Activated B cell treated with CpG ODN at 0.5 μM for 24 hours (primary cell): ENCODE data around the gene OLIG2. TPM values are rescaled to one million over a fixed set of nuclear protein-coding genes. Genes with fewer than 3 reads are reported as not detected.

Source experiments
- ATAC-seq: fragments of 200-7000 bp; cut with Tn5 transposase; one replicate; pipeline ENCODE4 v1.10.0; 2021; ENCODE audit warnings: low read depth, mild to moderate bottlenecking, moderate library complexity
- CTCF ChIA-PET: fragments of 350-600 bp; sonication (Branson Sonifier 250); formaldehyde crosslinking; loops from one replicate; lab custom pipeline; 2021; ENCODE audit warnings: antibody characterized with exemption; lab: Charles Lee
- POLR2A ChIA-PET: fragments of 350-600 bp; sonication (Branson Sonifier 250); formaldehyde crosslinking; loops from one replicate; lab custom pipeline; 2021; ENCODE audit warnings: antibody characterized with exemption; lab: Charles Lee
- DNase-seq: peaks from one replicate; pipeline ENCODE4 v3.0.0; 2022
- H3K27ac Mint-ChIP-seq: one replicate; pipeline ENCODE4 v1.8.0; 2020; ENCODE audit warnings: mixed read lengths
- H3K27me3 Mint-ChIP-seq: one replicate; pipeline ENCODE4 v1.8.0; 2021; ENCODE audit warnings: mixed read lengths
- H3K36me3 Mint-ChIP-seq: one replicate; pipeline ENCODE4 v1.8.0; 2021; ENCODE audit warnings: low read depth, mixed read lengths
- H3K4me1 Mint-ChIP-seq: one replicate; pipeline ENCODE4 v1.8.0; 2021; ENCODE audit warnings: mixed read lengths
- H3K4me3 Mint-ChIP-seq: one replicate; pipeline ENCODE4 v1.8.0; 2020; ENCODE audit warnings: mild to moderate bottlenecking, mixed read lengths
- H3K9me3 Mint-ChIP-seq: one replicate; pipeline ENCODE4 v1.8.0; 2020; ENCODE audit warnings: mixed read lengths
- CTCF ChIP-seq: fragments of 200-600 bp; IDR thresholded peaks from one replicate; pipeline ENCODE4 v1.8.0; 2022; ENCODE audit warnings: antibody characterized with exemption, mild to moderate bottlenecking
- intact Hi-C: fragments of 100-400 bp; cut with micrococcal nuclease; formaldehyde crosslinking; loops from one replicate; pipeline ENCODE4 v1.15.1; 2024
- total RNA-seq: library from RNA; stranded (reverse); gene quantifications from 2 replicates; pipeline ENCODE4 v1.2.3, GENCODE V29; 2022

Gene OLIG2
- total RNA-seq, 1 donor from 2014 or later: not detected

- Mint-ChIP-seq H3K27me3 (peaks cover 52% of the 10 kb centered on the region), H3K4me1 (no peaks in the 10 kb centered on the region), H3K36me3 (no peaks in the 10 kb centered on the region), H3K4me3 (no peak overlapping the region), H3K27ac (no peak overlapping the region), H3K9me3 (no peaks in the 10 kb centered on the region)
- intact Hi-C loops: no loop called here
- ChIA-PET POLR2A (no interaction called here), CTCF (no interaction called here)
- no peak for DNase-seq
- ATAC-seq: no peak
- TF ChIP-seq CTCF: no peak
These were observed 12.1 kb upstream of the OLIG2 start for GRCh38 chr21:33013626-33014025.

GRCh38 chr21:33014331-33014730 lies 11.4 kb upstream of the OLIG2 start:
- TF ChIP-seq CTCF: no peak
- H3K36me3 Mint-ChIP-seq: no peaks in the 10 kb centered on the region
- H3K27ac Mint-ChIP-seq: no peak overlapping the region
- intact Hi-C loops: no loop called here
- no peak overlapping the region for H3K4me3 Mint-ChIP-seq
- ChIA-PET CTCF (no interaction called here), POLR2A (no interaction called here)
- H3K4me1 Mint-ChIP-seq: peaks cover 2% of the 10 kb centered on the region
- H3K9me3 Mint-ChIP-seq: no peaks in the 10 kb centered on the region
- ATAC-seq (no peak), DNase-seq (no peak)
- peaks cover 59% of the 10 kb centered on the region for H3K27me3 Mint-ChIP-seq

GRCh38 chr21:33015096-33015495 lies 10.6 kb upstream of the OLIG2 start:
- peaks cover 6% of the 10 kb centered on the region for H3K4me1 Mint-ChIP-seq
- CTCF ChIA-PET: no interaction called here

DNA sequence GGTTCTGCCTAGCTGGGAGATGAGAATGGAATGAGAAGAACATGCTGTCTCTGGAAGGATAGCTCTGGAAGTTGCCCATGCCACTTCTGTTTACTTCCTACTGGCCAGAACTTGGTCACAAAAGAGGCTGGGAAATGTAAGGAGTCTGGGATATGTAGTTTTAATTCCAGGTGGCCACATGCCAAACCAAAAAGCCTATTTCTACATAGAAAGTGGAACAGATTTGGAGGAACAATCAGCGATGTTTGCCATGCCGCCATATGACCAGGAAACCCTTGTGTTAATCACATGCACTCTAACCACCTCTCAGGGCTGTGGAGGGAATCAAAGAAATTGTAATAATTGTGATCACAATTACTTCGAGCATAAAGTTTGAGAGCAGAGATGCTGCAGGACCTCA lies 10.0 kb upstream of the OLIG2 start:
- no peak for ATAC-seq
- ChIA-PET CTCF (no interaction called here), POLR2A (no interaction called here)
- Mint-ChIP-seq H3K36me3 (no peaks in the 10 kb centered on the region), H3K9me3 (no peaks in the 10 kb centered on the region), H3K27ac (no peak overlapping the region), H3K4me1 (peaks cover 11% of the 10 kb centered on the region), H3K27me3 (peaks cover 62% of the 10 kb centered on the region), H3K4me3 (no peak overlapping the region)
- intact Hi-C loops: no loop called here
- DNase-seq: no peak
- no peak for TF ChIP-seq CTCF

More at GRCh38 chr21:33015096-33015495, 10.6 kb upstream of the OLIG2 start:
- no peaks in the 10 kb centered on the region for H3K36me3 Mint-ChIP-seq
- POLR2A ChIA-PET: no interaction called here
- peaks cover 63% of the 10 kb centered on the region for H3K27me3 Mint-ChIP-seq
- TF ChIP-seq CTCF: no peak
- H3K9me3 Mint-ChIP-seq: no peaks in the 10 kb centered on the region
- ATAC-seq: no peak
- DNase-seq: no peak
- no peak overlapping the region for H3K27ac Mint-ChIP-seq
- H3K4me3 Mint-ChIP-seq: no peak overlapping the region
- intact Hi-C loops: no loop called here

DNA sequence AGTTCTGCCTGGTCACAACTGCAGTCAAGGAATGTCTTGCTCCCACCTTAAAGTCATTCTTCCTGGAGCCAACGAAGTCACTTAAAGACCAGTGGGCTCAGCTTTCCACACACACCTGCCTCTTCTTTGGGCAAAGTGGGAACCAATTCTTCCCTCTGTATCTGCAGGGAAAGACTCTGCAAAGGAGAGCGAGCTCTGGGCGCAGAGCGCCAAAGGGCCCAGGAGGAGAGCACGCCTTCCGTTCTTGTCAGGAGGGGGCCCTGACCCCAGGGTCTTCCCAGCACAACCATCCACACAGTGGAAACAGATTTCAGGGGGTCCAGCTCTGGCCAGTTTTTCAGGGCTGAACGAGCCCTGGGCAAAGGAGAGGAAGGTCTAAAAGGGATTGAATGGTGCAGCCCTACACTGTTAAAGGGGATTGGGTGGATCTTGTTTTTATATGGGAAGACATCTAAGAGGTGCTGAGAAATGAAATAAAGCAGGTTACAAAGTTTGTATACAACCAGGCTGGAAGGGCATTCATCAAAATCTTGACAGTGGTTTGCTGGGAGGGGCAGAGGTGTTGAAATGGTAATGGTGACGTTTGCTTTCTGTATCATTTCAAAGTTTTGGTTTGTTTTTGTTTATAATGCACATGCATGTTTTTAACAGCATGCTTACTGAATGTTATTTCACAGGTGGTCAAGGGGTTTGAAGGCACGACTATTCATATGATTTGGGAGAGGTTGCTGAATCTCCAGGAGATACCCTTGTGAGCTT lies 6.8 kb upstream of the OLIG2 start:
- Mint-ChIP-seq H3K9me3 (no peaks in the 10 kb centered on the region), H3K27me3 (peaks cover 73% of the 10 kb centered on the region), H3K4me3 (no peak overlapping the region), H3K36me3 (no peaks in the 10 kb centered on the region), H3K27ac (no peak overlapping the region), H3K4me1 (peaks cover 14% of the 10 kb centered on the region)
- no peak for TF ChIP-seq CTCF
- no peak for ATAC-seq
- ChIA-PET CTCF (no interaction called here), POLR2A (no interaction called here)
- DNase-seq: no peak
- intact Hi-C loops: no loop called here
